Right lobe of liver (tissue), 6 donors: Measurements from ENCODE around the gene TPM4. TPM values are rescaled to one million over a fixed set of nuclear protein-coding genes. Genes with fewer than 3 reads are reported as not detected.

ENCODE experiments used
- ATAC-seq, 4 donors: fragments of 200-7000 bp; cut with Tn5 transposase; one replicate each; pipeline ENCODE4 v1.9.1; 2020; ENCODE audit warnings: mild to moderate bottlenecking in 4 of 4, moderate library complexity in 4 of 4
- DNase-seq, 3 donors: peaks; one replicate each; pipeline ENCODE4 v3.0.0-alpha.2; 2020
- H3K27ac ChIP-seq, 3 donors: fragments of 200-600 bp; one replicate each; pipeline ENCODE4 v1.8.0; 2022
- H3K27me3 ChIP-seq, 2 donors: fragments of 200-600 bp; one replicate each; pipeline ENCODE4 v1.8.0; 2022
- H3K36me3 ChIP-seq, 4 donors: fragments of 200-600 bp; sonication (generic) in 1 of 4; one replicate each; pipeline versions ENCODE4 v1.5.1 to v1.8.0; 2017 to 2022; ENCODE audit warnings: control low read depth in 1 of 4
- H3K4me1 ChIP-seq, 4 donors: fragments of 200-600 bp; sonication (generic) in 1 of 4; one replicate each; pipeline versions ENCODE4 v1.5.1 to v1.8.0; 2017 to 2022; ENCODE audit warnings: control low read depth in 1 of 4
- H3K4me3 ChIP-seq, 3 donors: fragments of 200-600 bp; one replicate each; pipeline ENCODE4 v1.8.0; 2022
- H3K9me3 ChIP-seq, 4 donors: fragments of 200-600 bp; sonication (generic) in 1 of 4; one replicate each; pipeline versions ENCODE4 v1.5.1 to v1.8.0; 2017 to 2022; ENCODE audit warnings: control low read depth in 1 of 4
- POLR2A ChIP-seq: fragments of 450-650 bp; IDR thresholded peaks from one replicate; pipeline ENCODE4 v1.6.1; 2017; ENCODE audit warnings: antibody characterized with exemption, mild to moderate bottlenecking
- WGBS: methylation state at CpG from one replicate; pipeline ENCODE4 v1.1.6; 2018; ENCODE audit warnings: low coverage, low lambda C conversion rate; ENCODE audit not compliant: insufficient coverage; ENCODE audit errors: missing lambda C conversion rate; 5-methylcytosine and 5-hydroxymethylcytosine counted together
- intact Hi-C, 2 donors: fragments of 100-400 bp; cut with DNase I; formaldehyde crosslinking; loops; one replicate each; pipeline versions ENCODE4 v1.11.2 to v1.14.1; 2022
- total RNA-seq, 6 experiments: library from RNA; depleted of rRNA in 2 of 6; stranded (reverse); fragments of >200 nt in 2 of 6; fragmentation: NEBNext Ultra II Directional in 3 of 6; extraction: Animal tissue kit (Norgen Biotek cat#: 25700) in 3 of 6; gene quantifications; one replicate each; pipeline versions ENCODE4 v1.1.0 to v1.2.4, GENCODE V29; 2016 to 2023
- TF ChIP-seq, protein P1 (sequence below), 4 donors: fragments of 200-600 bp in 3 of 4; fragments of 450-650 bp in 1 of 4; IDR thresholded peaks; one replicate each; pipeline versions ENCODE4 v1.5.1 to v1.8.0; 2016 to 2022; ENCODE audit warnings: antibody characterized with exemption in 4 of 4, mild to moderate bottlenecking in 2 of 4
- donor health status: DM: no; HTN: yes; CAD: no.
- donor health status: DM: no; HTN: no; CAD: no.
- donor health status: DM: no; HTN: no; CAD: no.
- donor health status: DM: no; HTN: yes; CAD: no.
- donor health status: DM: no; HTN: yes; CAD: no.

The TPM4 gene
- total RNA-seq, 6 experiments from 2014 or later, result 13.7 to 90.2 (median 45.6) TPM

GRCh38 chr19:16045171-16045570 lies 31.1 kb upstream of the TPM4 start:
- Histone ChIP-seq H3K36me3 (no peaks in the 10 kb centered on the region), H3K27me3 (no peaks in the 10 kb centered on the region), H3K4me1 (peaks cover 0 to 18% (median 5%) of the 10 kb centered on the region in 4 donors), H3K27ac (no peak overlapping the region), H3K4me3 (no peak overlapping the region), H3K9me3 (no peaks in the 10 kb centered on the region)
- peak in 2 of 4 donors; percentile 49 to 57 for ATAC-seq
- no peak for TF ChIP-seq POLR2A
- TF ChIP-seq, protein P1, sequence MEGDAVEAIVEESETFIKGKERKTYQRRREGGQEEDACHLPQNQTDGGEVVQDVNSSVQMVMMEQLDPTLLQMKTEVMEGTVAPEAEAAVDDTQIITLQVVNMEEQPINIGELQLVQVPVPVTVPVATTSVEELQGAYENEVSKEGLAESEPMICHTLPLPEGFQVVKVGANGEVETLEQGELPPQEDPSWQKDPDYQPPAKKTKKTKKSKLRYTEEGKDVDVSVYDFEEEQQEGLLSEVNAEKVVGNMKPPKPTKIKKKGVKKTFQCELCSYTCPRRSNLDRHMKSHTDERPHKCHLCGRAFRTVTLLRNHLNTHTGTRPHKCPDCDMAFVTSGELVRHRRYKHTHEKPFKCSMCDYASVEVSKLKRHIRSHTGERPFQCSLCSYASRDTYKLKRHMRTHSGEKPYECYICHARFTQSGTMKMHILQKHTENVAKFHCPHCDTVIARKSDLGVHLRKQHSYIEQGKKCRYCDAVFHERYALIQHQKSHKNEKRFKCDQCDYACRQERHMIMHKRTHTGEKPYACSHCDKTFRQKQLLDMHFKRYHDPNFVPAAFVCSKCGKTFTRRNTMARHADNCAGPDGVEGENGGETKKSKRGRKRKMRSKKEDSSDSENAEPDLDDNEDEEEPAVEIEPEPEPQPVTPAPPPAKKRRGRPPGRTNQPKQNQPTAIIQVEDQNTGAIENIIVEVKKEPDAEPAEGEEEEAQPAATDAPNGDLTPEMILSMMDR (IDR thresholded peaks at IDR 0.05), result no peak
- intact Hi-C loops, result no loop called here
- no peak for DNase-seq
- 39% methylated on average over 3 of the region's 4 CpGs for WGBS

- no peaks in the 10 kb centered on the region for H3K36me3 ChIP-seq
- 49% methylated on average over 4 of the region's 4 CpGs for WGBS
- H3K4me1 ChIP-seq, result peaks cover 0 to 18% (median 5%) of the 10 kb centered on the region in 4 donors
- no peaks in the 10 kb centered on the region for H3K27me3 ChIP-seq
- no peaks in the 10 kb centered on the region for H3K9me3 ChIP-seq
- no peak for TF ChIP-seq POLR2A
- TF ChIP-seq, protein P1 (IDR thresholded peaks at IDR 0.05), result no peak
- no peak overlapping the region for H3K27ac ChIP-seq
- DNase-seq (no peak), ATAC-seq (peak; percentile 23 to 59 (median 36))
- intact Hi-C loops, result no loop called here
- H3K4me3 ChIP-seq, result no peak overlapping the region
Observed at GRCh38 chr19:16045893-16046292, 30.4 kb upstream of the TPM4 start.

DNA sequence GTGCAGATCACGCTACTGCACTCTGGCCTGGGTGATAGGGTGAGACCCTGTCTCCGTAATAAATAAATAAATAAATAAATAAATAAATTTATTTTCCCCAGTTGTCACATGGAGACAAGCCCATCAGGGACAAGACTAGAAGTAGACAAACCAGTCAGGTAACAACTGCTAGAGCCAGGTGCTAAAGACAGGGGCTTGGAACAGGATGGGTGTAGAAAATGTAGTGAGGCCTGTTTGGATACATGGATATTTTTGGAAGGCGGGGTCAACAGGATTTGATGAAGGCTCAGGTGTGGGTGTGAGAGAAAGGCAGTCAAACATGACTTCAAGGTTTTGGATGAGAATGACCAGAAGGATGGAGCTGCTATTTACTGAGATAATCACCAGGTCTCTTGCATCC lies 27.7 kb upstream of the TPM4 start:
- Histone ChIP-seq H3K27me3 (no peaks in the 10 kb centered on the region), H3K36me3 (no peaks in the 10 kb centered on the region), H3K4me1 (peaks cover 0 to 11% (median 5%) of the 10 kb centered on the region in 4 donors), H3K4me3 (no peak overlapping the region), H3K9me3 (no peaks in the 10 kb centered on the region), H3K27ac (no peak overlapping the region)
- intact Hi-C loops, result no loop called here
- ATAC-seq, result no peak
- WGBS, result 85% methylated on average over 3 of the region's 3 CpGs
- no peak for DNase-seq
- TF ChIP-seq POLR2A, result no peak

DNA sequence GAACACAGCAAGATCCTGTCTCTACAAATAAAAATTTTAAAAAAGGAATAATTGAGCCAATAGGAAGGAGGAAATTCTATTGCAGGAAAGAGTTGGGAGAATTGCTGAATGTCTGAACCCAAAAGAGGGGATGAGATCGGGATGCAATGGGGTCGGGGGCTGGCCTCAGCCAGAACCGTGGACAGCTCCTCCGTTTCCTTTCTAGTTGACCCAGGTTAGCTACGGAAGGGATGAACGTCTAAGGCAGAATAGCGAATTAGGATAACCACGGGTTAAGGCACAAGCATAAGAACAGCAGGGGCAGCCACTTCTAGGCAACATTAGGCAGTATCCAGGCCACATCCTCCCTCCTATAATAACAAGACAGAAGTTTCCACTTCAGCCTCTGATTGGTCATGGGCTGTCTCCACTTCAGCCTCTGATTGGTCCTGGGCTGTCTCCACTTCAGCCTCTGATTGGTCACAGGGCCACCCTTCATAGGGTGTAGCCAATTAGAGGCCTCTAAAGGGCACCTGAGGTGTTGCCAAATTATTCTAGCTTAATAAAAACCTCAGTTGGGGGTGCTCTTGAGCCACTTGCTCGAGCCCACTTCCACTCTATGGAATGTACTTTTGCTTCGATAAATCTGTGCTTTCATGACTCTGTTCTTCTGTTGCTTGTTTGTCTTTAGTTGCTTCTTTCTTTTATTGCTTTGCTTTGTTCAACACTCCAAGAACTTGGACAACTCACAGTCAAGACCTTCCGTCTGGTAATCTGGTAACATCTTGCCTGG lies 24.9 kb upstream of the TPM4 start:
- H3K9me3 ChIP-seq, result peaks cover 0 to 5% (median 0%) of the 10 kb centered on the region in 4 donors
- WGBS, result 44% methylated on average over 6 of the region's 11 CpGs
- TF ChIP-seq, protein P1 (IDR thresholded peaks at IDR 0.05), result no peak
- TF ChIP-seq POLR2A, result no peak
- intact Hi-C loops, result no loop called here
- H3K4me1 ChIP-seq, result no peaks in the 10 kb centered on the region
- ATAC-seq, result peak; percentile 34 to 64 (median 52)
- H3K36me3 ChIP-seq, result no peaks in the 10 kb centered on the region
- DNase-seq, result no peak
- no peak overlapping the region for H3K4me3 ChIP-seq
- no peak overlapping the region for H3K27ac ChIP-seq
- no peaks in the 10 kb centered on the region for H3K27me3 ChIP-seq

GRCh38 chr19:16052353-16052752 lies 23.9 kb upstream of the TPM4 start:
- Histone ChIP-seq H3K27me3 (no peaks in the 10 kb centered on the region), H3K27ac (no peak overlapping the region), H3K36me3 (no peaks in the 10 kb centered on the region), H3K9me3 (peaks cover 0 to 9% (median 0%) of the 10 kb centered on the region in 4 donors), H3K4me1 (no peaks in the 10 kb centered on the region), H3K4me3 (no peak overlapping the region)
- no peak for DNase-seq
- ATAC-seq, result peak in 1 of 4 donors; percentile 26
- intact Hi-C loops, result no loop called here
- no peak for TF ChIP-seq POLR2A
- TF ChIP-seq, protein P1 (IDR thresholded peaks at IDR 0.05), result no peak
- WGBS, result 49% methylated on average over 5 of the region's 7 CpGs
